Epithelial cell of proximal tubule (primary cell): ENCODE data around the gene RORB. TPM values are rescaled to one million over a fixed set of nuclear protein-coding genes. Genes with fewer than 3 reads are reported as not detected.
"Not testable (repeated sequence)": the region's sequence is repeated elsewhere in the genome, so short reads cannot be mapped to it uniquely, and the experiment has no call there.

Experiments used
- DNase-seq: peaks from one replicate; pipeline ENCODE4 v3.0.0-alpha.2; 2011; ENCODE audit warnings: low read depth
- H3K4me3 ChIP-seq: 2 replicates; pipeline ENCODE4 v1.5.1; 2011; ENCODE audit warnings: low read depth, mild to moderate bottlenecking, low read length
- CTCF ChIP-seq: conservative IDR thresholded peaks from 2 replicates; pipeline ENCODE4 v1.5.1; 2012; ENCODE audit warnings: low read depth, mild to moderate bottlenecking, low read length
- total RNA-seq: library from RNA; depleted of rRNA; stranded (reverse); fragments of >200 nt; gene quantifications from 2 replicates; pipeline ENCODE4 v1.2.3, GENCODE V29; 2015

The RORB gene
- total RNA-seq, 1 donor from 2014 or later: not detected

- H3K4me3 ChIP-seq: no peak overlapping the region
- no peak for TF ChIP-seq CTCF
- DNase-seq: no peak
These were observed 30.6 kb downstream of the RORB start for GRCh38 chr9:74527718-74528117.

GRCh38 chr9:74528207-74528606 lies 31.1 kb downstream of the RORB start:
- DNase-seq: no peak
- H3K4me3 ChIP-seq: no peak overlapping the region
- TF ChIP-seq CTCF: no peak

DNA sequence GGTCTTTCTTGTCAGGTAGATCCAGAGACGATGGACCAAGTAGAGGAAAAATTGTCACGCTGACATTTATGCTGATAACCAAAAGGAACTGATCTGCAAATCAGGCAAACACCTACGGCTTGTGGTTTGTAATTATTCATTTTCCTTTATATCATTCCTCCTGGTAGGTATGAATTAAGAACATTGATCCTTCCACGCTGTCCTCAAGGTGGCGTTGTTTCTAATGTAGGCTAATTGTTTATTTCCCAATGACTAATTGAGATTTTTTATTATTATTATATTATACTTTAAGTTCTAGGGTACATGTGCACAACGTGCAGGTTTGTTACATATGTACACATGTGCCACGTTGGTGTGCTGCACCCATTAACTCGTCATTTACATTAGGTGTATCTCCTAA lies 33.3 kb downstream of the RORB start:
- not testable (repeated sequence) for DNase-seq, H3K4me3 ChIP-seq
- TF ChIP-seq CTCF: peak; percentile 32

DNA sequence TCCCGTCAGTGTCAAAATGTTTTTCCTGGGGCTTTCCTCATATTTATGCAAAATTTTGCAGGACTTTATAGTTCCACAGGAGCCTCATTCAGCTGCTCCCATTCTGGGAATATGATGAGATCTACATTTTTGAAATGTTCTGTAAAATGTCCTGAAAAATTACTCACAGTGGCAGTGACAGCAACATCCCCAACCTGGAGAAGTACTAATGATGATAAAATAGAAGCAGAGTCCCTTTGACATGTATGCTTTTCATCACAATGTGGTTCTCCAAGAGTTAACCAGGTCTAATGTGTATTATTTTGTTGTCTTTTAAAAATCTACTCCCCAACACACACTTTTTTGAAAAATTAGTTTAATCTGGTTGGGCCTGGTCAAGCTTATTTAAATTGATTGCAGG lies 36.1 kb downstream of the RORB start:
- no peak overlapping the region for H3K4me3 ChIP-seq
- no peak for TF ChIP-seq CTCF
- DNase-seq: no peak

GRCh38 chr9:74534841-74535240 lies 37.7 kb downstream of the RORB start:
- DNase-seq: no peak
- no peak for TF ChIP-seq CTCF
- H3K4me3 ChIP-seq: no peak overlapping the region

GRCh38 chr9:74543145-74543544 lies 46.0 kb downstream of the RORB start:
- TF ChIP-seq CTCF: no peak
- no peak overlapping the region for H3K4me3 ChIP-seq
- DNase-seq: no peak

DNA sequence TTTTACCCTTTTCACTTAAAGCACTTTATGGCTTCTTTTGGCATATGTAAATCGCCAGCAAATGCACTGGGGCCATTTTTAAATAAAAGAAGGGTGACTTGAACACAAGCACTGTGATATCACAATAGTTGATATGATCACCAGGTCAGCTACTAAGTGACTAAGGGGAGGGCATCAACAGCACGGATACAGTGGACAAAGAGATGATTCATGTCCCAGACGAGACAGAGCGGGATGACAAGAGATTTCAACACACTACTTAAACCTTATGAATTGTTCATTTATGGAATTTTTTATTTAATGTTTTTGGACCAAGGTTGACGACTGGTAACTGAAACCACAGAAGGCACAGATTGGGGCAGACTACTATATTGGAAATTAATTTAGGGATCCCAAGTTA lies 54.1 kb downstream of the RORB start:
- DNase-seq: no peak
- no peak overlapping the region for H3K4me3 ChIP-seq
- TF ChIP-seq CTCF: no peak
